MCF 10A (cell line): ENCODE results near the gene CDKL5. TPM values are rescaled to one million over a fixed set of nuclear protein-coding genes. Genes with fewer than 3 reads are reported as not detected.

ENCODE experiments used
- BruUV-seq: library from RNA; stranded (reverse); fragments of 400-500 nt; replicated peaks from 2 replicates; lab custom pipeline; 2021; lab: Mats Ljungman, UMichigan
- CTCF ChIA-PET: fragments of 300-600 bp; sonication (Branson Sonifier 250); formaldehyde crosslinking; extraction: SDS; loops from one replicate; lab custom pipeline; 2021; ENCODE audit warnings: antibody characterized with exemption, inconsistent platforms; lab: Yijun Ruan, JAX
- POLR2A ChIA-PET: fragments of 300-600, 350-650 bp; sonication (Branson Sonifier 250); formaldehyde crosslinking; extraction: SDS; loops from one replicate; lab custom pipeline; 2020; ENCODE audit warnings: antibody characterized with exemption, inconsistent platforms; lab: Yijun Ruan, JAX
- DNase-seq: peaks from one replicate; pipeline ENCODE4 v3.0.0-alpha.2; 2018; ENCODE audit not compliant: unreplicated experiment
- H3K27ac Mint-ChIP-seq: one replicate; pipeline ENCODE4 v1.8.0; 2022; ENCODE audit warnings: mild to moderate bottlenecking, low read depth, mixed read lengths; ENCODE audit not compliant: unreplicated experiment
- H3K27me3 Mint-ChIP-seq: one replicate; pipeline ENCODE4 v1.8.0; 2022; ENCODE audit warnings: mixed read lengths; ENCODE audit not compliant: insufficient read depth, unreplicated experiment
- H3K36me3 Mint-ChIP-seq: one replicate; pipeline ENCODE4 v1.8.0; 2022; ENCODE audit warnings: mild to moderate bottlenecking, moderate library complexity, mixed read lengths; ENCODE audit not compliant: insufficient read depth, unreplicated experiment
- H3K4me1 Mint-ChIP-seq: one replicate; pipeline ENCODE4 v1.8.0; 2022; ENCODE audit warnings: mixed read lengths; ENCODE audit not compliant: insufficient read depth, unreplicated experiment
- H3K4me3 Mint-ChIP-seq: one replicate; pipeline ENCODE4 v1.8.0; 2022; ENCODE audit warnings: mild to moderate bottlenecking, moderate library complexity, mixed read lengths; ENCODE audit not compliant: unreplicated experiment
- H3K9me3 Mint-ChIP-seq: one replicate; pipeline ENCODE4 v1.8.0; 2022; ENCODE audit warnings: mixed read lengths; ENCODE audit not compliant: unreplicated experiment
- intact Hi-C: fragments of 100-400 bp; cut with micrococcal nuclease; formaldehyde crosslinking; loops from 2 replicates; pipeline ENCODE4 v1.14.1; 2022
- total RNA-seq: library from RNA; stranded (reverse); gene quantifications from 2 replicates; pipeline ENCODE4 v1.2.3, GENCODE V29; 2022
- TF ChIP-seq, protein P1 (sequence below): fragments of 200-600 bp; IDR thresholded peaks from one replicate; pipeline ENCODE4 v1.8.0; 2022; ENCODE audit warnings: antibody characterized with exemption, mild to moderate bottlenecking; ENCODE audit not compliant: unreplicated experiment

Gene CDKL5
- total RNA-seq, 1 experiment from 2014 or later: 8.2 TPM

GRCh38 chrX:18390941-18391538 lies 34.4 kb upstream of the CDKL5 start:
- no peak overlapping the region for H3K27ac Mint-ChIP-seq
- H3K4me1 Mint-ChIP-seq: no peaks in the 10 kb centered on the region
- peak; percentile 52 for DNase-seq
- intact Hi-C loops: loop anchor here (1.0 kb wide), 1 partner anchor 943 kb away; no protein-coding TSS in a partner anchor
- H3K36me3 Mint-ChIP-seq: peaks cover 5% of the 10 kb centered on the region
- H3K9me3 Mint-ChIP-seq: no peaks in the 10 kb centered on the region
- POLR2A ChIA-PET: interaction anchor here (0.7 kb wide), 1 partner anchor 507 kb away, joined by 3 read pairs; no protein-coding TSS in a partner anchor
- CTCF ChIA-PET: interaction anchor here (0.6 to 1.9 kb wide), 3 partner anchors 13 to 1039 kb away, joined by 3 to 6 read pairs (median 5); no protein-coding TSS in a partner anchor
- TF ChIP-seq, protein P1, sequence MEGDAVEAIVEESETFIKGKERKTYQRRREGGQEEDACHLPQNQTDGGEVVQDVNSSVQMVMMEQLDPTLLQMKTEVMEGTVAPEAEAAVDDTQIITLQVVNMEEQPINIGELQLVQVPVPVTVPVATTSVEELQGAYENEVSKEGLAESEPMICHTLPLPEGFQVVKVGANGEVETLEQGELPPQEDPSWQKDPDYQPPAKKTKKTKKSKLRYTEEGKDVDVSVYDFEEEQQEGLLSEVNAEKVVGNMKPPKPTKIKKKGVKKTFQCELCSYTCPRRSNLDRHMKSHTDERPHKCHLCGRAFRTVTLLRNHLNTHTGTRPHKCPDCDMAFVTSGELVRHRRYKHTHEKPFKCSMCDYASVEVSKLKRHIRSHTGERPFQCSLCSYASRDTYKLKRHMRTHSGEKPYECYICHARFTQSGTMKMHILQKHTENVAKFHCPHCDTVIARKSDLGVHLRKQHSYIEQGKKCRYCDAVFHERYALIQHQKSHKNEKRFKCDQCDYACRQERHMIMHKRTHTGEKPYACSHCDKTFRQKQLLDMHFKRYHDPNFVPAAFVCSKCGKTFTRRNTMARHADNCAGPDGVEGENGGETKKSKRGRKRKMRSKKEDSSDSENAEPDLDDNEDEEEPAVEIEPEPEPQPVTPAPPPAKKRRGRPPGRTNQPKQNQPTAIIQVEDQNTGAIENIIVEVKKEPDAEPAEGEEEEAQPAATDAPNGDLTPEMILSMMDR: peak; percentile 67
- no TSS peak for BruUV-seq
- H3K27me3 Mint-ChIP-seq: no peaks in the 10 kb centered on the region
- no peak overlapping the region for H3K4me3 Mint-ChIP-seq

- no TSS peak for BruUV-seq
- intact Hi-C loops: no loop called here
- Mint-ChIP-seq H3K27me3 (no peaks in the 10 kb centered on the region), H3K36me3 (peaks cover 5% of the 10 kb centered on the region), H3K4me3 (no peak overlapping the region), H3K9me3 (no peaks in the 10 kb centered on the region), H3K27ac (no peak overlapping the region), H3K4me1 (no peaks in the 10 kb centered on the region)
- ChIA-PET CTCF (no interaction called here), POLR2A (no interaction called here)
- TF ChIP-seq, protein P1: no peak
- DNase-seq: no peak
Observed at GRCh38 chrX:18394477-18394876, 30.9 kb upstream of the CDKL5 start.

GRCh38 chrX:18401848-18402213 lies 23.6 kb upstream of the CDKL5 start:
- DNase-seq: no peak
- no TSS peak for BruUV-seq
- intact Hi-C loops: no loop called here
- Mint-ChIP-seq H3K4me1 (no peaks in the 10 kb centered on the region), H3K27ac (no peak overlapping the region), H3K36me3 (peaks cover 5% of the 10 kb centered on the region), H3K4me3 (no peak overlapping the region), H3K27me3 (no peaks in the 10 kb centered on the region), H3K9me3 (peaks cover 9% of the 10 kb centered on the region)
- TF ChIP-seq, protein P1: no peak
- POLR2A ChIA-PET: interaction anchor here (0.6 kb wide), 1 partner anchor 43 kb away, joined by 3 read pairs; no protein-coding TSS in a partner anchor
- CTCF ChIA-PET: interaction anchor here (0.6 to 0.7 kb wide), 3 partner anchors 11 to 639 kb away, joined by 3 to 4 read pairs (median 3); no protein-coding TSS in a partner anchor

DNA sequence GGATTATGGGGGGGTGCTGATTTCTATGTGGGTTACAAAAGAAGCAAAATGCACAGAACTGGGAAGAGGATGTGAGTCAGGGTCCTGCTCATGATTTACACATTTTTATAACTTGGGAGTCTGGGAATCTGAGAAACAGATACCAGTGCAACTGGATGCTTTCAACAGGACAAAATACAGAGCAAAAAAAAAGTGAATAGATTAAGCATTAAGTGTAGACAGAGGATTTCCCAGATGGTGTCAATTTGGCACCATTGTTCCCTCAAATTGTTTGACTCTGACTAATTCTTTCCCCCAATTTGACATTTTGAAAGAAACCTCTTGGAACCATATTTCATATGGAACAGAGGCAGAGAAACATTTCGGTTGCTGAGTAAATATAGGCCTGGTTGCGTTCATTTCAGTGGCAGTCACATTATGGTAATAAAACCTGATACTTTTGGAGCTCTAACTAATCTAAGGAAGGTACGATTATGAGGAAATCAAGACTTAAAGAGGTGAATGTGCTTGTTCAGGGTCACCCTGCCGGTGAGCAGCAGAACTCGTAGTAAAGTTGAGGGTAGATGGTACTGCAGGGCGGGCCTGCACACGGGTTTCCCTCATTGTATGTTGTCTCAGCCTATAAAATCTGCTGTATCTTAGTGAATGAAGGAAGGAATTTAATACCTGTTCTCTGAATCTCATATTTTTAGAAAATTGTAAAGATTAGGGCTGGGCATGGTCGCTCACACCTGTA lies 18.7 kb upstream of the CDKL5 start:
- intact Hi-C loops: no loop called here
- H3K4me3 Mint-ChIP-seq: no peak overlapping the region
- no TSS peak for BruUV-seq
- ChIA-PET CTCF (interaction anchor here (0.6 to 1.9 kb wide), 4 partner anchors 15 to 619 kb away, joined by 3 to 9 read pairs (median 3); no protein-coding TSS in a partner anchor), POLR2A (interaction anchor here (1.1 kb wide), 1 partner anchor 485 kb away, joined by 4 read pairs; no protein-coding TSS in a partner anchor)
- H3K4me1 Mint-ChIP-seq: no peaks in the 10 kb centered on the region
- H3K9me3 Mint-ChIP-seq: peaks cover 9% of the 10 kb centered on the region
- TF ChIP-seq, protein P1: no peak
- H3K27ac Mint-ChIP-seq: no peak overlapping the region
- no peaks in the 10 kb centered on the region for H3K27me3 Mint-ChIP-seq
- peaks cover 5% of the 10 kb centered on the region for H3K36me3 Mint-ChIP-seq
- no peak for DNase-seq
